OCI-LY3 (cell line): ENCODE results near the gene GNAO1.

Experiments used
- H2AFZ ChIP-seq: fragments of 200-600, 300-600 bp; shearing (Covaris generic); 2 replicates; pipeline ENCODE4 v1.6.0; 2014; ENCODE audit warnings: antibody characterized with exemption, low read depth, low read length
- H3K27ac ChIP-seq: fragments of 200-600, 300-600 bp; sonication (generic); 2 replicates; pipeline ENCODE4 v1.5.1; 2014; ENCODE audit warnings: mild to moderate bottlenecking, low read length, moderate library complexity, mixed read lengths
- H3K27me3 ChIP-seq: fragments of 200-600, 300-600 bp; sonication (generic); 2 replicates; pipeline ENCODE4 v1.6.1; 2014; ENCODE audit warnings: low read depth, low read length, mixed read lengths
- H3K36me3 ChIP-seq: fragments of 200-600, 300-600 bp; sonication (generic); replicated peaks from 2 replicates; pipeline ENCODE3; 2014; ENCODE audit warnings: low read depth, low read length, mixed read lengths
- H3K4me1 ChIP-seq: fragments of 300-600, 200-600 bp; sonication (generic); 2 replicates; pipeline ENCODE4 v1.6.1; 2014; ENCODE audit warnings: low read length, mixed read lengths
- H3K4me2 ChIP-seq: fragments of 200-600, 300-600 bp; sonication (generic); 2 replicates; pipeline ENCODE4 v1.6.1; 2014; ENCODE audit warnings: low read length, mixed read lengths
- H3K4me3 ChIP-seq: fragments of 300-600, 200-600 bp; sonication (generic); 2 replicates; pipeline ENCODE4 v1.5.1; 2014; ENCODE audit warnings: antibody characterized with exemption, mild to moderate bottlenecking, low read length, moderate library complexity
- H3K79me2 ChIP-seq: fragments of 300-600, 200-600 bp; shearing (Covaris generic); 2 replicates; pipeline ENCODE4 v1.6.1; 2014; ENCODE audit warnings: mild to moderate bottlenecking, low read length, mixed read lengths
- H3K9ac ChIP-seq: fragments of 300-600, 200-600 bp; shearing (Covaris generic); 2 replicates; pipeline ENCODE4 v1.6.0; 2014; ENCODE audit warnings: mild to moderate bottlenecking, low read length, moderate library complexity
- H3K9me3 ChIP-seq: fragments of 200-600, 300-600 bp; shearing (Covaris generic); 2 replicates; pipeline ENCODE4 v1.6.1; 2014; ENCODE audit warnings: low read length, mixed read lengths; ENCODE audit not compliant: insufficient read depth
- H4K20me1 ChIP-seq: fragments of 200-600, 300-600 bp; sonication (generic); 2 replicates; pipeline ENCODE4 v1.6.1; 2016; ENCODE audit warnings: low read length, mixed read lengths; ENCODE audit not compliant: insufficient read depth
- CTCF ChIP-seq: fragments of 200-600, 300-600 bp; sonication (generic); IDR thresholded peaks from 2 replicates; pipeline ENCODE4 v1.5.1; 2014; ENCODE audit warnings: antibody characterized with exemption, low read length, low read depth
- EZH2phosphoT487 ChIP-seq: fragments of 200-600 bp; shearing (Covaris generic); IDR thresholded peaks from 2 replicates; pipeline ENCODE4 v1.6.1; 2018; ENCODE audit warnings: antibody characterized with exemption, mixed run types, low read depth

The GNAO1 gene

GRCh38 chr16:56337858-56338325, 146.6 kb downstream of the GNAO1 start:
- Histone ChIP-seq H3K4me2 (no peak overlapping the region), H3K27me3 (no peaks in the 10 kb centered on the region), H2AFZ (no peak overlapping the region), H3K79me2 (no peaks in the 10 kb centered on the region), H3K4me1 (no peaks in the 10 kb centered on the region), H3K27ac (no peak overlapping the region), H3K36me3 (no peaks in the 10 kb centered on the region), H4K20me1 (no peaks in the 10 kb centered on the region), H3K9me3 (no peaks in the 10 kb centered on the region), H3K9ac (no peak overlapping the region), H3K4me3 (no peak overlapping the region)
- TF ChIP-seq CTCF: no peak
- no peak for TF ChIP-seq EZH2phosphoT487

GRCh38 chr16:56338566-56339318, 147.5 kb downstream of the GNAO1 start:
- Histone ChIP-seq H3K9ac (no peak overlapping the region), H3K79me2 (no peaks in the 10 kb centered on the region), H3K9me3 (no peaks in the 10 kb centered on the region), H3K4me1 (no peaks in the 10 kb centered on the region), H2AFZ (no peak overlapping the region), H4K20me1 (no peaks in the 10 kb centered on the region), H3K4me3 (no peak overlapping the region), H3K27me3 (no peaks in the 10 kb centered on the region), H3K27ac (no peak overlapping the region), H3K36me3 (no peaks in the 10 kb centered on the region), H3K4me2 (no peak overlapping the region)
- no peak for TF ChIP-seq CTCF
- no peak for TF ChIP-seq EZH2phosphoT487

GRCh38 chr16:56339431-56340195, 148.3 kb downstream of the GNAO1 start:
- Histone ChIP-seq H3K27me3 (no peaks in the 10 kb centered on the region), H3K9me3 (no peaks in the 10 kb centered on the region), H2AFZ (no peak overlapping the region), H3K36me3 (no peaks in the 10 kb centered on the region), H3K79me2 (no peaks in the 10 kb centered on the region), H3K9ac (no peak overlapping the region), H3K27ac (no peak overlapping the region), H3K4me3 (no peak overlapping the region), H3K4me2 (no peak overlapping the region), H4K20me1 (no peaks in the 10 kb centered on the region), H3K4me1 (no peaks in the 10 kb centered on the region)
- TF ChIP-seq EZH2phosphoT487 (no peak), CTCF (no peak)

GRCh38 chr16:56340416-56340815, 149.1 kb downstream of the GNAO1 start:
- Histone ChIP-seq H3K27me3 (no peaks in the 10 kb centered on the region), H4K20me1 (no peaks in the 10 kb centered on the region), H3K4me2 (no peak overlapping the region), H2AFZ (no peak overlapping the region), H3K4me3 (no peak overlapping the region), H3K36me3 (no peaks in the 10 kb centered on the region), H3K27ac (no peak overlapping the region), H3K9ac (no peak overlapping the region), H3K4me1 (no peaks in the 10 kb centered on the region), H3K79me2 (no peaks in the 10 kb centered on the region), H3K9me3 (no peaks in the 10 kb centered on the region)
- TF ChIP-seq CTCF (no peak), EZH2phosphoT487 (no peak)
